ENCODE data around the gene VLDLR. TPM values are rescaled to one million over a fixed set of nuclear protein-coding genes. Genes with fewer than 3 reads are reported as not detected.

Gene VLDLR
- total RNA-seq, 5 donors from 2014 or later (not counting 1 experiment from before 2014, with no cell fraction given) = 0.16 to 1.9 (median 0.92) TPM

GRCh38 chr9:2691212-2691611 is 69.6 kb downstream of the VLDLR start:
- Histone ChIP-seq H3K36me3 (ENCODE audit: control insufficient read depth in 2 of 2, extremely low read depth in 1 of 2, insufficient read depth in 1 of 2, low read length in 1 of 2) (no peaks in the 10 kb centered on the region), H3K4me3 (ENCODE audit: control insufficient read depth in 1 of 2, extremely low read depth in 1 of 2, low read length in 1 of 2) (no peak overlapping the region), H3K9me3 (no peaks in the 10 kb centered on the region), H3K27ac (ENCODE audit: low read length) (no peak overlapping the region), H3K27me3 (replicated peaks in 1 of 2; ENCODE audit: control insufficient read depth in 2 of 2, extremely low read depth in 1 of 2, insufficient read depth in 2 of 2, low read length in 1 of 2) (no peaks in the 10 kb centered on the region), H3K4me1 (ENCODE audit: control insufficient read depth in 1 of 2, extremely low read depth in 1 of 2, insufficient read depth in 2 of 2, low read length in 2 of 2) (no peaks in the 10 kb centered on the region)
- Mint-ChIP-seq H3K27ac (no peak overlapping the region), H3K9me3 (no peaks in the 10 kb centered on the region), H3K27me3 (no peaks in the 10 kb centered on the region), H3K4me3 (no peak overlapping the region), H3K4me1 (no peaks in the 10 kb centered on the region), H3K36me3 (peaks cover 7% of the 10 kb centered on the region)
- WGBS (ENCODE audit: insufficient coverage) = no CpG with 5 or more reads among the region's 1 CpG
- ChIA-PET POLR2A (no interaction called here), CTCF (no interaction called here)
- DNase-seq (no peak), ATAC-seq (replicated peaks in 1 of 4) (no peak)

- Mint-ChIP-seq H3K9me3 (no peaks in the 10 kb centered on the region), H3K27me3 (no peaks in the 10 kb centered on the region), H3K4me3 (no peak overlapping the region), H3K27ac (no peak overlapping the region), H3K36me3 (peaks cover 7% of the 10 kb centered on the region), H3K4me1 (no peaks in the 10 kb centered on the region)
- DNase-seq = no peak
- H3K4me3 ChIP-seq (ENCODE audit: control insufficient read depth in 1 of 2, extremely low read depth in 1 of 2, low read length in 1 of 2) = no peak overlapping the region
- H3K9me3 ChIP-seq = no peaks in the 10 kb centered on the region
- POLR2A ChIA-PET = no interaction called here
- WGBS (ENCODE audit: insufficient coverage) = no CpG with 5 or more reads among the region's 2 CpGs
- H3K27me3 ChIP-seq (replicated peaks in 1 of 2; ENCODE audit: control insufficient read depth in 2 of 2, extremely low read depth in 1 of 2, insufficient read depth in 2 of 2, low read length in 1 of 2) = no peaks in the 10 kb centered on the region
- ATAC-seq (replicated peaks in 1 of 4) = no peak
- H3K27ac ChIP-seq (ENCODE audit: low read length) = no peak overlapping the region
- no peaks in the 10 kb centered on the region for H3K36me3 ChIP-seq (ENCODE audit: control insufficient read depth in 2 of 2, extremely low read depth in 1 of 2, insufficient read depth in 1 of 2, low read length in 1 of 2)
- CTCF ChIA-PET = no interaction called here
- H3K4me1 ChIP-seq (ENCODE audit: control insufficient read depth in 1 of 2, extremely low read depth in 1 of 2, insufficient read depth in 2 of 2, low read length in 2 of 2) = no peaks in the 10 kb centered on the region
Observed at GRCh38 chr9:2691626-2692025, 70.0 kb downstream of the VLDLR start.

GRCh38 chr9:2693056-2693455 is 71.5 kb downstream of the VLDLR start:
- no peak overlapping the region for H3K27ac Mint-ChIP-seq
- peaks cover 7% of the 10 kb centered on the region for H3K36me3 Mint-ChIP-seq

GRCh38 chr9:2697492-2697891 is 75.9 kb downstream of the VLDLR start:
- Mint-ChIP-seq H3K9me3 (no peaks in the 10 kb centered on the region), H3K27ac (no peak overlapping the region), H3K36me3 (peaks cover 8% of the 10 kb centered on the region), H3K4me3 (no peak overlapping the region), H3K27me3 (no peaks in the 10 kb centered on the region), H3K4me1 (no peaks in the 10 kb centered on the region)
- Histone ChIP-seq H3K4me1 (ENCODE audit: control insufficient read depth in 1 of 2, extremely low read depth in 1 of 2, insufficient read depth in 2 of 2, low read length in 2 of 2) (no peaks in the 10 kb centered on the region), H3K9me3 (no peaks in the 10 kb centered on the region), H3K27ac (ENCODE audit: low read length) (no peak overlapping the region), H3K4me3 (ENCODE audit: control insufficient read depth in 1 of 2, extremely low read depth in 1 of 2, low read length in 1 of 2) (no peak overlapping the region), H3K36me3 (ENCODE audit: control insufficient read depth in 2 of 2, extremely low read depth in 1 of 2, insufficient read depth in 1 of 2, low read length in 1 of 2) (no peaks in the 10 kb centered on the region), H3K27me3 (replicated peaks in 1 of 2; ENCODE audit: control insufficient read depth in 2 of 2, extremely low read depth in 1 of 2, insufficient read depth in 2 of 2, low read length in 1 of 2) (no peaks in the 10 kb centered on the region)
- DNase-seq (no peak), ATAC-seq (replicated peaks in 1 of 4) (no peak)
- POLR2A ChIA-PET = no interaction called here
- CTCF ChIA-PET = no interaction called here
- no CpG with 5 or more reads among the region's 3 CpGs for WGBS (ENCODE audit: insufficient coverage)

More at GRCh38 chr9:2693056-2693455, 71.5 kb downstream of the VLDLR start:
- H3K4me1 Mint-ChIP-seq = no peaks in the 10 kb centered on the region
- Histone ChIP-seq H3K4me1 (ENCODE audit: control insufficient read depth in 1 of 2, extremely low read depth in 1 of 2, insufficient read depth in 2 of 2, low read length in 2 of 2) (no peaks in the 10 kb centered on the region), H3K36me3 (ENCODE audit: control insufficient read depth in 2 of 2, extremely low read depth in 1 of 2, insufficient read depth in 1 of 2, low read length in 1 of 2) (no peaks in the 10 kb centered on the region), H3K9me3 (no peaks in the 10 kb centered on the region), H3K27ac (ENCODE audit: low read length) (no peak overlapping the region), H3K4me3 (ENCODE audit: control insufficient read depth in 1 of 2, extremely low read depth in 1 of 2, low read length in 1 of 2) (no peak overlapping the region), H3K27me3 (replicated peaks in 1 of 2; ENCODE audit: control insufficient read depth in 2 of 2, extremely low read depth in 1 of 2, insufficient read depth in 2 of 2, low read length in 1 of 2) (no peaks in the 10 kb centered on the region)
- no peak for ATAC-seq (replicated peaks in 1 of 4)
- no peaks in the 10 kb centered on the region for H3K9me3 Mint-ChIP-seq
- WGBS (ENCODE audit: insufficient coverage) = no CpG with 5 or more reads among the region's 3 CpGs
- POLR2A ChIA-PET = no interaction called here
- H3K27me3 Mint-ChIP-seq = no peaks in the 10 kb centered on the region
- CTCF ChIA-PET = no interaction called here
- DNase-seq = no peak
- H3K4me3 Mint-ChIP-seq = no peak overlapping the region

- H3K36me3 Mint-ChIP-seq = peaks cover 3% of the 10 kb centered on the region
- POLR2A ChIA-PET = no interaction called here
- H3K27me3 Mint-ChIP-seq = no peaks in the 10 kb centered on the region
- 100% methylated on average over 1 of the region's 6 CpGs for WGBS (ENCODE audit: insufficient coverage)
- no peak overlapping the region for H3K27ac Mint-ChIP-seq
- Histone ChIP-seq H3K9me3 (no peaks in the 10 kb centered on the region), H3K4me1 (ENCODE audit: control insufficient read depth in 1 of 2, extremely low read depth in 1 of 2, insufficient read depth in 2 of 2, low read length in 2 of 2) (no peaks in the 10 kb centered on the region), H3K4me3 (ENCODE audit: control insufficient read depth in 1 of 2, extremely low read depth in 1 of 2, low read length in 1 of 2) (no peak overlapping the region), H3K27ac (ENCODE audit: low read length) (no peak overlapping the region), H3K27me3 (replicated peaks in 1 of 2; ENCODE audit: control insufficient read depth in 2 of 2, extremely low read depth in 1 of 2, insufficient read depth in 2 of 2, low read length in 1 of 2) (no peaks in the 10 kb centered on the region), H3K36me3 (ENCODE audit: control insufficient read depth in 2 of 2, extremely low read depth in 1 of 2, insufficient read depth in 1 of 2, low read length in 1 of 2) (no peaks in the 10 kb centered on the region)
- no peak for ATAC-seq (replicated peaks in 1 of 4)
- no peak for DNase-seq
- H3K4me1 Mint-ChIP-seq = no peaks in the 10 kb centered on the region
- no peaks in the 10 kb centered on the region for H3K9me3 Mint-ChIP-seq
- CTCF ChIA-PET = no interaction called here
- no peak overlapping the region for H3K4me3 Mint-ChIP-seq
Observed at GRCh38 chr9:2700398-2700797, 78.8 kb downstream of the VLDLR start.

- no peak overlapping the region for H3K4me3 ChIP-seq (ENCODE audit: control insufficient read depth in 1 of 2, extremely low read depth in 1 of 2, low read length in 1 of 2)
- no peaks in the 10 kb centered on the region for H3K36me3 ChIP-seq (ENCODE audit: control insufficient read depth in 2 of 2, extremely low read depth in 1 of 2, insufficient read depth in 1 of 2, low read length in 1 of 2)
- no peak overlapping the region for H3K27ac ChIP-seq (ENCODE audit: low read length)
- H3K4me1 ChIP-seq (ENCODE audit: control insufficient read depth in 1 of 2, extremely low read depth in 1 of 2, insufficient read depth in 2 of 2, low read length in 2 of 2) = no peaks in the 10 kb centered on the region
- Mint-ChIP-seq H3K27ac (no peak overlapping the region), H3K4me3 (no peak overlapping the region), H3K9me3 (no peaks in the 10 kb centered on the region), H3K27me3 (no peaks in the 10 kb centered on the region), H3K4me1 (no peaks in the 10 kb centered on the region), H3K36me3 (peaks cover 3% of the 10 kb centered on the region)
- no peak for ATAC-seq (replicated peaks in 1 of 4)
- H3K27me3 ChIP-seq (replicated peaks in 1 of 2; ENCODE audit: control insufficient read depth in 2 of 2, extremely low read depth in 1 of 2, insufficient read depth in 2 of 2, low read length in 1 of 2) = no peaks in the 10 kb centered on the region
- ChIA-PET POLR2A (no interaction called here), CTCF (interaction anchor here in 1 of 2 donors (0.7 kb wide), 1 partner anchor 195 kb away, joined by 3 read pairs; no protein-coding TSS in a partner anchor)
- no peak for DNase-seq
- 100% methylated on average over 1 of the region's 10 CpGs for WGBS (ENCODE audit: insufficient coverage)
- H3K9me3 ChIP-seq = no peaks in the 10 kb centered on the region
Observed at GRCh38 chr9:2700909-2701550, 79.4 kb downstream of the VLDLR start.

- POLR2A ChIA-PET = interaction anchor here in 1 of 2 donors (0.6 kb wide), 1 partner anchor 75 kb away, joined by 4 read pairs; no protein-coding TSS in a partner anchor
- no peaks in the 10 kb centered on the region for H3K9me3 ChIP-seq
- no peaks in the 10 kb centered on the region for H3K4me1 ChIP-seq (ENCODE audit: control insufficient read depth in 1 of 2, extremely low read depth in 1 of 2, insufficient read depth in 2 of 2, low read length in 2 of 2)
- no peak overlapping the region for H3K27ac ChIP-seq (ENCODE audit: low read length)
- H3K27me3 ChIP-seq (replicated peaks in 1 of 2; ENCODE audit: control insufficient read depth in 2 of 2, extremely low read depth in 1 of 2, insufficient read depth in 2 of 2, low read length in 1 of 2) = no peaks in the 10 kb centered on the region
- CTCF ChIA-PET = interaction anchor here in 1 of 2 donors (1.1 kb wide), 1 partner anchor 25 kb away, joined by 4 read pairs; no protein-coding TSS in a partner anchor
- Mint-ChIP-seq H3K4me1 (no peaks in the 10 kb centered on the region), H3K4me3 (no peak overlapping the region), H3K27ac (no peak overlapping the region), H3K36me3 (peaks cover 12% of the 10 kb centered on the region), H3K27me3 (no peaks in the 10 kb centered on the region), H3K9me3 (peaks cover 0 to 9% (median 0%) of the 10 kb centered on the region in 3 donors)
- DNase-seq = no peak
- no peak overlapping the region for H3K4me3 ChIP-seq (ENCODE audit: control insufficient read depth in 1 of 2, extremely low read depth in 1 of 2, low read length in 1 of 2)
- no peak for ATAC-seq (replicated peaks in 1 of 4)
- H3K36me3 ChIP-seq (ENCODE audit: control insufficient read depth in 2 of 2, extremely low read depth in 1 of 2, insufficient read depth in 1 of 2, low read length in 1 of 2) = no peaks in the 10 kb centered on the region
Observed at GRCh38 chr9:2704504-2704903, 82.9 kb downstream of the VLDLR start.
